CD8-positive, alpha-beta memory T cell (primary cell): Measurements from ENCODE around the gene B4GALT3. TPM values are rescaled to one million over a fixed set of nuclear protein-coding genes. Genes with fewer than 3 reads are reported as not detected.
A peak's percentile ranks its signal among the peaks of the same experiment; 100 is the strongest.

Experiments used
- CTCF ChIA-PET: fragments of 350-600 bp; sonication (Branson Sonifier 250); formaldehyde crosslinking; loops from one replicate; lab custom pipeline; 2021; ENCODE audit warnings: antibody characterized with exemption; lab: Charles Lee
- POLR2A ChIA-PET: fragments of 350-600 bp; sonication (Branson Sonifier 250); formaldehyde crosslinking; loops from one replicate; lab custom pipeline; 2021; ENCODE audit warnings: antibody characterized with exemption; lab: Charles Lee
- DNase-seq, 5 donors: peaks; one replicate each; pipeline versions ENCODE4 v3.0.0 to v3.0.0-alpha.2; 2020 to 2022; ENCODE audit warnings: mixed read lengths in 1 of 5
- H3K27ac ChIP-seq: one replicate; pipeline ENCODE4 v1.7.0; 2013; ENCODE audit warnings: low read depth, mild to moderate bottlenecking, low read length, moderate library complexity
- H3K27me3 ChIP-seq: 2 replicates; pipeline ENCODE4 v1.7.0; 2013; ENCODE audit warnings: low read length, mild to moderate bottlenecking; ENCODE audit not compliant: insufficient read depth, poor library complexity, severe bottlenecking
- H3K36me3 ChIP-seq: 2 replicates; pipeline ENCODE4 v1.7.0; 2013; ENCODE audit warnings: mild to moderate bottlenecking, low read length, moderate library complexity; ENCODE audit not compliant: insufficient read depth
- H3K4me1 ChIP-seq: 2 replicates; pipeline ENCODE4 v1.7.0; 2013; ENCODE audit warnings: mild to moderate bottlenecking, low read length, moderate library complexity; ENCODE audit not compliant: insufficient read depth
- H3K4me3 ChIP-seq: 2 replicates; pipeline ENCODE4 v1.7.0; 2013; ENCODE audit warnings: mild to moderate bottlenecking, low read length
- H3K9me3 ChIP-seq: 2 replicates; pipeline ENCODE4 v1.7.0; 2013; ENCODE audit warnings: mild to moderate bottlenecking, low read length
- H3K27ac Mint-ChIP-seq, 8 donors: one replicate each; pipeline ENCODE4 v1.8.0; 2020 to 2021; ENCODE audit warnings: mixed read lengths in 8 of 8, mild to moderate bottlenecking in 6 of 8, inconsistent platforms in 3 of 8, moderate library complexity in 3 of 8
- H3K27me3 Mint-ChIP-seq, 2 donors: one replicate each; pipeline ENCODE4 v1.8.0; 2020 to 2021; ENCODE audit warnings: mixed read lengths in 2 of 2, mild to moderate bottlenecking in 1 of 2, moderate library complexity in 1 of 2
- H3K36me3 Mint-ChIP-seq, 3 donors: one replicate each; pipeline ENCODE4 v1.8.0; 2020 to 2021; ENCODE audit warnings: mixed read lengths in 3 of 3, inconsistent platforms in 1 of 3, mild to moderate bottlenecking in 1 of 3
- H3K4me1 Mint-ChIP-seq, 3 donors: one replicate each; pipeline ENCODE4 v1.8.0; 2020 to 2021; ENCODE audit warnings: mixed read lengths in 3 of 3, inconsistent platforms in 1 of 3, mild to moderate bottlenecking in 1 of 3
- H3K4me3 Mint-ChIP-seq, 7 donors: one replicate each; pipeline ENCODE4 v1.8.0; 2020 to 2021; ENCODE audit warnings: mixed read lengths in 7 of 7, mild to moderate bottlenecking in 6 of 7, moderate library complexity in 4 of 7, inconsistent platforms in 2 of 7
- H3K9me3 Mint-ChIP-seq, 5 donors: one replicate each; pipeline ENCODE4 v1.8.0; 2020 to 2022; ENCODE audit warnings: mixed read lengths in 5 of 5, mild to moderate bottlenecking in 3 of 5, moderate library complexity in 2 of 5, inconsistent platforms in 1 of 5
- polyA plus RNA-seq: library from polyadenylated mRNA; unstranded; fragments of 300-500 nt; fragmentation: Illumina TruSeq; gene quantifications from one replicate; pipeline ENCODE4 v1.2.3, GENCODE V29; 2021
- total RNA-seq, 2 experiments: library from RNA; stranded (reverse); gene quantifications; one replicate each; pipeline ENCODE4 v1.2.3, GENCODE V29; 2021

B4GALT3 gene
- total and polyA plus RNA-seq, 3 experiments from 2014 or later = 58.9 to 60.9 (median 59.4) TPM

- ChIA-PET POLR2A (no interaction called here), CTCF (no interaction called here)
- H3K9me3 ChIP-seq = no peaks in the 10 kb centered on the region
- H3K4me3 ChIP-seq = no peak overlapping the region
- Mint-ChIP-seq H3K27me3 (peaks cover 0 to 5% of the 10 kb centered on the region in 2 donors), H3K36me3 (peaks cover 0 to 78% (median 21%) of the 10 kb centered on the region in 3 donors), H3K27ac (peak overlapping the region in 3 of 8 donors; percentile 19 to 80 (median 62)), H3K4me1 (peaks cover 51 to 69% (median 65%) of the 10 kb centered on the region in 3 donors), H3K4me3 (peak overlapping the region in 1 of 7 donors; percentile 45), H3K9me3 (no peaks in the 10 kb centered on the region)
- no peak overlapping the region for H3K27ac ChIP-seq
- no peaks in the 10 kb centered on the region for H3K27me3 ChIP-seq
- peaks cover 53% of the 10 kb centered on the region for H3K36me3 ChIP-seq
- H3K4me1 ChIP-seq = peaks cover 23% of the 10 kb centered on the region
- DNase-seq = no peak
Measured at GRCh38 chr1:161173711-161174110, 3.6 kb downstream of the B4GALT3 start.

- Mint-ChIP-seq H3K4me1 (peaks cover 53 to 69% (median 65%) of the 10 kb centered on the region in 3 donors), H3K27me3 (peaks cover 0 to 5% of the 10 kb centered on the region in 2 donors), H3K36me3 (peaks cover 0 to 82% (median 19%) of the 10 kb centered on the region in 3 donors), H3K9me3 (no peaks in the 10 kb centered on the region), H3K27ac (peak overlapping the region in 5 of 8 donors; percentile 29 to 95 (median 66)), H3K4me3 (peak overlapping the region in 1 of 7 donors; percentile 77)
- H3K27ac ChIP-seq = no peak overlapping the region
- H3K9me3 ChIP-seq = no peaks in the 10 kb centered on the region
- H3K4me3 ChIP-seq = no peak overlapping the region
- ChIA-PET POLR2A (no interaction called here), CTCF (no interaction called here)
- peaks cover 18% of the 10 kb centered on the region for H3K4me1 ChIP-seq
- DNase-seq = no peak
- no peaks in the 10 kb centered on the region for H3K27me3 ChIP-seq
- H3K36me3 ChIP-seq = peaks cover 53% of the 10 kb centered on the region
Measured at GRCh38 chr1:161172776-161173376, 4.4 kb downstream of the B4GALT3 start.

DNA sequence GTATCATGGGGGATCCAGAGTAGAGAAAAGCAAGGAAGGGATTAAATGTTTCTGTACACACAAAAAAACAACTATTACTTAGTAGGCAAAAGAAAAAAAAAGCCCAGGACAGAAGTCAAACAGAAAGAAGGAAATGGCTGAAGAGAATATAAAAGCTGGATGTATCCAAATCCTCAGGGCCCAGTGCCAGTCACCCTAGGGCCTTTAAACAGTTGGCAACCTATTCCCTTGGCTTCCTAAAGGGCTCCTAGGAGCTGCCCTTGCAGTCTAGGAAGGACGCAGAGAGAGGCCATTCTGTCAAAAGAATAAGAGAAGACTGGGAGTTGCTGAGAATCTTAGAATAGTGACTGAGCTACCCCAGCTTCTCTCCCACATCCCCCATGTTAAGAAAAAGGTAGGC is 5.0 kb downstream of the B4GALT3 start:
- POLR2A ChIA-PET = no interaction called here
- peak overlapping the region in 1 of 7 donors; percentile 77 for H3K4me3 Mint-ChIP-seq
- peaks cover 0 to 5% of the 10 kb centered on the region in 2 donors for H3K27me3 Mint-ChIP-seq
- CTCF ChIA-PET = no interaction called here
- peaks cover 50 to 67% (median 63%) of the 10 kb centered on the region in 3 donors for H3K4me1 Mint-ChIP-seq
- peaks cover 0 to 82% (median 19%) of the 10 kb centered on the region in 3 donors for H3K36me3 Mint-ChIP-seq
- DNase-seq = no peak
- peak overlapping the region in 4 of 8 donors; percentile 50 to 95 (median 79) for H3K27ac Mint-ChIP-seq
- Histone ChIP-seq H3K27ac (no peak overlapping the region), H3K27me3 (no peaks in the 10 kb centered on the region), H3K4me3 (no peak overlapping the region), H3K4me1 (peaks cover 15% of the 10 kb centered on the region), H3K9me3 (no peaks in the 10 kb centered on the region), H3K36me3 (peaks cover 53% of the 10 kb centered on the region)
- no peaks in the 10 kb centered on the region for H3K9me3 Mint-ChIP-seq

DNA sequence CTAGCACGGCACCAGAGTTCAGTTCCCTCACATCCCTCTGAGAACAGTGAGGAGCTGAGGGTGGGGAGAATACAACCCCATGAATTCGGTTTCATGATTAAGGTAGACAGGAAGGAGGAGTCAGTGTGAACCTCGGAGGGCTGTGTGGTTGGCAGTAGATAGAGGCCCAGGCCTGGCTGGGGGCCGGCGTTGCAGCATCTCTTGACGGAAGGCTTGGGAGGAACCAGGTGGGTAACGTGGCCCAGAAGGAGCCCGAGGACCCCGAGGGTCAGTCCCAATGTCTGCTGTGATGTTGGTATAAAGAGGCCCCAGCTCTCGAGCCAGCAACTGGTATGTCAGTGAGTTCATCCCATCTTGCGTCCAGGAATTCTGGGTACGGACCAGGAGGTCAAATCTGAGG is 5.6 kb downstream of the B4GALT3 start:
- H3K4me1 Mint-ChIP-seq = peaks cover 49 to 67% (median 64%) of the 10 kb centered on the region in 3 donors
- Histone ChIP-seq H3K27me3 (no peaks in the 10 kb centered on the region), H3K4me1 (peaks cover 20% of the 10 kb centered on the region), H3K9me3 (no peaks in the 10 kb centered on the region), H3K27ac (no peak overlapping the region), H3K36me3 (peaks cover 53% of the 10 kb centered on the region), H3K4me3 (no peak overlapping the region)
- H3K9me3 Mint-ChIP-seq = no peaks in the 10 kb centered on the region
- DNase-seq = no peak
- H3K27ac Mint-ChIP-seq = peak overlapping the region in 3 of 8 donors; percentile 21 to 70 (median 42)
- peaks cover 0 to 79% (median 17%) of the 10 kb centered on the region in 3 donors for H3K36me3 Mint-ChIP-seq
- peak overlapping the region in 1 of 7 donors; percentile 37 for H3K4me3 Mint-ChIP-seq
- CTCF ChIA-PET = interaction anchor here (0.9 kb wide), 1 partner anchor 134 kb away, joined by 3 read pairs; no protein-coding TSS in a partner anchor
- peaks cover 0 to 3% of the 10 kb centered on the region in 2 donors for H3K27me3 Mint-ChIP-seq
- POLR2A ChIA-PET = interaction anchor here (1.2 kb wide), 1 partner anchor 11 kb away, joined by 5 read pairs; no protein-coding TSS in a partner anchor

DNA sequence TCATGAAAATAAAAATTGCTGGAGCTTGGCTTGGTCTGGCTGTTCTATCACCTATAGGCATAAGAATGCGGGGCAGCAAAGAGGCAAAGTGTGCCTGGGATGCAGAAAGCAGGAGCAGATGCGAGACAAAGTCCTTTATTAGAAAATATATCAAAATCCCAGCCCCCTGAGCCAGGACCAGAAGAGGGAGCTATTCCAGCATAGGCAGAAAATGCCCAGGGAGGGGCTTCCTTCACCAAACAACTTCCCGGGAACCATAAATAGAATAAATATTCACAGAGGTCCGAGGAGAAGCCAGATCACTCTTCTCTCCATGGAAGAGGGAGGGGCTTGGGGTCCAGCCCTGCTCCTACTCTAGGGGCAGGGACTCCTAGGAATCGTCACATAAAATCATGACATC is 6.1 kb downstream of the B4GALT3 start:
- Histone ChIP-seq H3K9me3 (no peaks in the 10 kb centered on the region), H3K4me3 (no peak overlapping the region), H3K4me1 (peaks cover 15% of the 10 kb centered on the region), H3K27ac (no peak overlapping the region), H3K36me3 (peaks cover 53% of the 10 kb centered on the region), H3K27me3 (no peaks in the 10 kb centered on the region)
- Mint-ChIP-seq H3K36me3 (peaks cover 0 to 79% (median 17%) of the 10 kb centered on the region in 3 donors), H3K4me1 (peaks cover 48 to 67% (median 64%) of the 10 kb centered on the region in 3 donors), H3K4me3 (peak overlapping the region in 1 of 7 donors; percentile 60), H3K27ac (peak overlapping the region in 4 of 8 donors; percentile 32 to 89 (median 64)), H3K27me3 (peaks cover 0 to 3% of the 10 kb centered on the region in 2 donors), H3K9me3 (no peaks in the 10 kb centered on the region)
- CTCF ChIA-PET = interaction anchor here (0.9 to 2.0 kb wide), 3 partner anchors 22 to 135 kb away, joined by 3 to 7 read pairs (median 3); partner anchors contain the start of gene TOMM40L
- no peak for DNase-seq
- POLR2A ChIA-PET = interaction anchor here (1.2 kb wide), 1 partner anchor 11 kb away, joined by 5 read pairs; no protein-coding TSS in a partner anchor

- Mint-ChIP-seq H3K4me3 (peak overlapping the region in 3 of 7 donors; percentile 34 to 80 (median 50)), H3K27ac (peak overlapping the region in 2 of 8 donors; percentile 36 to 68), H3K36me3 (peaks cover 0 to 76% (median 19%) of the 10 kb centered on the region in 3 donors), H3K4me1 (peaks cover 42 to 67% (median 60%) of the 10 kb centered on the region in 3 donors), H3K27me3 (peaks cover 0 to under 1% of the 10 kb centered on the region in 2 donors), H3K9me3 (no peaks in the 10 kb centered on the region)
- no peak for DNase-seq
- Histone ChIP-seq H3K36me3 (peaks cover 45% of the 10 kb centered on the region), H3K4me3 (no peak overlapping the region), H3K27me3 (no peaks in the 10 kb centered on the region), H3K9me3 (no peaks in the 10 kb centered on the region), H3K27ac (no peak overlapping the region), H3K4me1 (peaks cover 16% of the 10 kb centered on the region)
- CTCF ChIA-PET = interaction anchor here (1.7 to 2.0 kb wide), 2 partner anchors 13 to 34 kb away, joined by 4 to 6 read pairs; partner anchors contain the start of gene NDUFS2
- POLR2A ChIA-PET = interaction anchor here (0.6 to 2.0 kb wide), 3 partner anchors 7 to 57 kb away, joined by 4 to 5 read pairs (median 4); partner anchors contain the start of gene NDUFS2
Measured at GRCh38 chr1:161168906-161169305, 8.4 kb downstream of the B4GALT3 start.

DNA sequence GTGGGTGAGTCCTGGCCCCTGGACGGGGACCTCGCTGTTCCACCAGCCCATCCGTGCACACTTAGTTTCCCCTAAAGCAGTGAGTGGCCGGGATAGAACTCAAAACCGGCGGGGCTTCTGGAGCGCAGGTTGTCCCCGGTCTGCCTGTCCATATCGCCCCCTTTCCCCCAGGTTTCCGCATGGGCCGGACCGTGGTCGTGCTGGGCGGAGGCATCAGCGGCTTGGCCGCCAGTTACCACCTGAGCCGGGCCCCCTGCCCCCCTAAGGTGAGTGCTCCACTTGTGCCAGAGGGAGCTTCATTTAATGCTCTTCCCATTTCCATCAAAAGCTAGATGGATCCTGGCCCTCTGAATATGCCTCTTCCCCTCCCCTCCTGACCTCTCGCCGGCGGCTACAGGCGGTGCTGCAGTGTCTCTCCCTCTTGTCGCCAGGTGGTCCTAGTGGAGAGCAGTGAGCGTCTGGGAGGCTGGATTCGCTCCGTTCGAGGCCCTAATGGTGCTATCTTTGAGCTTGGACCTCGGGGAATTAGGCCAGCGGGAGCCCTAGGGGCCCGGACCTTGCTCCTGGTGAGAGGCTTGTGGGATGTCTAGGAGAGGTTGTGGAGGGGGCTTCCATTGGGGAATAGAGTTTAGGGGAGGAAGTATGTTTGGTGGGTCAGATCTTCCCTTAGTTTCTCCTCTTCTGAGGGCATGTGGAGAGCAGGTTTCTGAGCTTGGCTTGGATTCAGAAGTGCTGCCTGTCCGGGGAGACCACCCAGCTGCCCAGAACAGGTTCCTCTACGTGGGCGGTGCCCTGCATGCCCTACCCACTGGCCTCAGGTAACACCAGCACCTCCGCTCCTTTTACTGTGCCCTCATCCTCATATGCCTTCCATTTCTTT is 10.4 kb downstream of the B4GALT3 start:
- ChIA-PET CTCF (interaction anchor here (0.7 to 4.9 kb wide), 20 partner anchors 10 to 215 kb away, joined by 3 to 49 read pairs (median 6); partner anchors contain the start of genes APOA2, B4GALT3, DEDD and NDUFS2), POLR2A (interaction anchor here (0.5 to 2.4 kb wide), 14 partner anchors 9 to 329 kb away, joined by 3 to 23 read pairs (median 5); partner anchors contain the start of genes B4GALT3, FCER1G, NDUFS2 and NIT1)
- DNase-seq = peak in 1 of 5 donors; percentile 51
- peaks cover 31% of the 10 kb centered on the region for H3K36me3 ChIP-seq
- Mint-ChIP-seq H3K27ac (peak overlapping the region; percentile 96 to 100 (median 99)), H3K4me1 (peaks cover 41 to 67% (median 58%) of the 10 kb centered on the region in 3 donors), H3K9me3 (no peaks in the 10 kb centered on the region), H3K27me3 (no peaks in the 10 kb centered on the region), H3K4me3 (peak overlapping the region; percentile 87 to 96 (median 93)), H3K36me3 (peaks cover 0 to 75% (median 21%) of the 10 kb centered on the region in 3 donors)
- H3K27ac ChIP-seq = peak overlapping the region; percentile 95
- H3K27me3 ChIP-seq = no peaks in the 10 kb centered on the region
- H3K4me1 ChIP-seq = peaks cover 18% of the 10 kb centered on the region
- no peaks in the 10 kb centered on the region for H3K9me3 ChIP-seq
- H3K4me3 ChIP-seq = peak overlapping the region; percentile 81
